RWPE1 (cell line): ENCODE measurements around the gene KAT8.
A peak's percentile ranks its signal among the peaks of the same experiment; 100 is the strongest.

ENCODE experiments used
- CTCF ChIA-PET: fragments of 350-600 bp; sonication (Branson Sonifier 250); formaldehyde crosslinking; extraction: SDS; loops from one replicate; lab custom pipeline; 2021; lab: Yijun Ruan, JAX
- POLR2A ChIA-PET: fragments of 400-600 bp; formaldehyde crosslinking; extraction: SDS; loops from one replicate; lab custom pipeline; 2020; ENCODE audit warnings: antibody characterized with exemption; ENCODE audit not compliant: low non-redundant PET; lab: Yijun Ruan, JAX
- DNase-seq: peaks from one replicate; pipeline ENCODE4 v3.0.0; 2012; ENCODE audit warnings: low spot score
- H3K27ac ChIP-seq: fragments of 450-650 bp; 2 replicates; pipeline ENCODE4 v1.5.1; 2017
- CTCF ChIP-seq: fragments of 450-650 bp; conservative IDR thresholded peaks from 2 replicates; pipeline ENCODE4 v1.5.1; 2017; ENCODE audit warnings: low read depth, mild to moderate bottlenecking

Gene KAT8

GRCh38 chr16:31109622-31110021, 7.8 kb upstream of the KAT8 start:
- CTCF ChIA-PET, result no interaction called here
- POLR2A ChIA-PET, result no interaction called here

GRCh38 chr16:31110106-31111034, 7.1 kb upstream of the KAT8 start:
- no peak for DNase-seq
- ChIA-PET POLR2A (no interaction called here), CTCF (interaction anchor here (0.6 kb wide), 1 partner anchor 189 kb away, joined by 4 read pairs; no protein-coding TSS in a partner anchor)
- no peak for TF ChIP-seq CTCF
- H3K27ac ChIP-seq, result peak overlapping the region; percentile 92

More at GRCh38 chr16:31109622-31110021, 7.8 kb upstream of the KAT8 start:
- H3K27ac ChIP-seq, result peak overlapping the region; percentile 92
- TF ChIP-seq CTCF, result no peak
- DNase-seq, result no peak

- POLR2A ChIA-PET, result interaction anchor here (0.6 kb wide), 1 partner anchor 24 kb away, joined by 3 read pairs; the partner anchor contains the start of gene PRSS8
- DNase-seq, result no peak
- H3K27ac ChIP-seq, result peak overlapping the region; percentile 92
Observed at GRCh38 chr16:31111881-31112466, 5.5 kb upstream of the KAT8 start.

GRCh38 chr16:31112711-31113110, 4.8 kb upstream of the KAT8 start:
- H3K27ac ChIP-seq, result peak overlapping the region; percentile 92
- CTCF ChIA-PET, result interaction anchor here (0.6 kb wide), 1 partner anchor 338 kb away, joined by 5 read pairs; no protein-coding TSS in a partner anchor
- TF ChIP-seq CTCF, result no peak
- no peak for DNase-seq
- POLR2A ChIA-PET, result no interaction called here

More at GRCh38 chr16:31111881-31112466, 5.5 kb upstream of the KAT8 start:
- TF ChIP-seq CTCF, result no peak
- CTCF ChIA-PET, result no interaction called here

- CTCF ChIA-PET, result interaction anchor here (0.6 to 1.1 kb wide), 3 partner anchors 29 to 338 kb away, joined by 3 to 7 read pairs (median 5); no protein-coding TSS in a partner anchor
- POLR2A ChIA-PET, result no interaction called here
- DNase-seq, result no peak
- no peak for TF ChIP-seq CTCF
- peak overlapping the region; percentile 92 for H3K27ac ChIP-seq
Observed at GRCh38 chr16:31113121-31114120, 4.0 kb upstream of the KAT8 start.
